GM12878 (cell line): ENCODE measurements around the gene SERPINH1. TPM values are rescaled to one million over a fixed set of nuclear protein-coding genes. Genes with fewer than 3 reads are reported as not detected.

Experiments used
- ATAC-seq: fragments of 200-7000 bp; cut with Tn5 transposase; 3 replicates; pipeline ENCODE4 v1.9.1; 2020; ENCODE audit warnings: mild to moderate bottlenecking, moderate library complexity
- BruUV-seq: library from RNA; stranded (reverse); fragments of 400-500 nt; replicated peaks from 2 replicates; lab custom pipeline; 2021; lab: Mats Ljungman, UMichigan
- CTCF ChIA-PET: fragments of 300-600 bp; sonication (Branson Sonifier 250); formaldehyde crosslinking; extraction: SDS; loops from one replicate; lab custom pipeline; 2021; ENCODE audit warnings: inconsistent platforms; lab: Yijun Ruan, JAX
- POLR2A ChIA-PET: fragments of 350-600 bp; formaldehyde crosslinking; extraction: SDS; loops from one replicate; lab custom pipeline; 2021; ENCODE audit warnings: inconsistent platforms; lab: Charles Lee
- RAD21 ChIA-PET: fragments of 300-600 bp; sonication (Branson Sonifier 250); formaldehyde crosslinking; loops from one replicate; lab custom pipeline; 2023; ENCODE audit warnings: antibody characterized with exemption; ENCODE audit not compliant: unreplicated experiment; lab: Charles Lee
- SMC1A ChIA-PET: fragments of 300-600 bp; sonication (Branson Sonifier 250); formaldehyde crosslinking; loops from one replicate; lab custom pipeline; 2023; ENCODE audit not compliant: unreplicated experiment, uncharacterized antibody; lab: Charles Lee
- DNase-seq: peaks from one replicate; pipeline ENCODE4 v3.0.0-alpha.2; 2011; ENCODE audit warnings: low read depth, low spot score
- FAIRE-seq: peaks from 3 replicates; lab custom pipeline; 2011; peaks lifted over from hg19 to GRCh38; lab: Jason Lieb, UNC
- H2AFZ ChIP-seq: 2 replicates; pipeline ENCODE4 v1.6.0; 2011; ENCODE audit warnings: low read depth, low read length, control low read depth; ENCODE audit not compliant: control insufficient read depth
- H3K27ac ChIP-seq: 2 replicates; pipeline ENCODE4 v1.5.1; 2011; ENCODE audit warnings: control low read depth; ENCODE audit not compliant: control insufficient read depth, insufficient read depth
- H3K27me3 ChIP-seq, 2 experiments: replicated peaks in 1 of 2; 2 replicates each; pipeline versions ENCODE4 v1.6.0 to v1.6.1; 2011; ENCODE audit warnings: low read length in 1 of 2; ENCODE audit not compliant: control insufficient read depth in 2 of 2, insufficient read depth in 2 of 2
- H3K36me3 ChIP-seq, 2 experiments: 2 replicates each; pipeline ENCODE4 v1.5.1; 2011; ENCODE audit warnings: low read length in 1 of 2; ENCODE audit not compliant: control insufficient read depth in 2 of 2, insufficient read depth in 2 of 2
- H3K4me1 ChIP-seq: 2 replicates; pipeline ENCODE4 v1.6.1; 2011; ENCODE audit warnings: mild to moderate bottlenecking, low read length, moderate library complexity, mixed read lengths; ENCODE audit not compliant: control insufficient read depth, insufficient read depth
- H3K4me2 ChIP-seq: 2 replicates; pipeline ENCODE4 v1.6.0; 2011; ENCODE audit warnings: control low read depth; ENCODE audit not compliant: control insufficient read depth, insufficient read depth
- H3K4me3 ChIP-seq: fragments of 200-600 bp; sonication (generic); 2 replicates; pipeline ENCODE4 v1.5.1; 2016
- H3K79me2 ChIP-seq: 2 replicates; pipeline ENCODE4 v1.6.0; 2011; ENCODE audit warnings: low read length; ENCODE audit not compliant: control insufficient read depth, insufficient read depth
- H3K9ac ChIP-seq: 2 replicates; pipeline ENCODE4 v1.8.0; 2011; ENCODE audit warnings: low read length, control low read depth, mixed read lengths; ENCODE audit not compliant: control insufficient read depth, insufficient read depth
- H3K9me3 ChIP-seq: replicated peaks from 3 replicates; pipeline ENCODE4 v1.5.1; 2011; ENCODE audit warnings: mild to moderate bottlenecking, low read length; ENCODE audit not compliant: control insufficient read depth, insufficient read depth
- H4K20me1 ChIP-seq: 2 replicates; pipeline ENCODE4 v1.6.0; 2011; ENCODE audit not compliant: control insufficient read depth, insufficient read depth
- BHLHE40 ChIP-seq, 2 experiments: fragments of 450-650 bp in 1 of 2; IDR thresholded peaks; 2 replicates each; pipeline ENCODE4 v1.6.1; 2011 to 2017; ENCODE audit warnings: low read depth in 2 of 2, borderline replicate concordance in 1 of 2, improper control_type of control experiment in 1 of 2, low read length in 1 of 2, mild to moderate bottlenecking in 1 of 2
- BMI1 ChIP-seq: fragments of 450-650 bp; IDR thresholded peaks from 2 replicates; pipeline ENCODE4 v1.6.1; 2016; ENCODE audit warnings: mild to moderate bottlenecking, moderate library complexity, borderline replicate concordance
- CBFB ChIP-seq: IDR thresholded peaks from 2 replicates; pipeline ENCODE4 v1.6.1; 2016; ENCODE audit warnings: antibody characterized with exemption, low read depth
- E2F8 ChIP-seq: fragments of 450-650 bp; IDR thresholded peaks from 2 replicates; pipeline ENCODE4 v1.6.1; 2018; ENCODE audit warnings: mild to moderate bottlenecking, low read depth, moderate library complexity; ENCODE audit not compliant: partially characterized antibody
- E4F1 ChIP-seq: fragments of 450-650 bp; IDR thresholded peaks from 2 replicates; pipeline ENCODE4 v1.6.1; 2018; ENCODE audit warnings: borderline replicate concordance, mild to moderate bottlenecking; ENCODE audit not compliant: partially characterized antibody
- ELK1 ChIP-seq: IDR thresholded peaks from 2 replicates; pipeline ENCODE4 v1.6.1; 2012; ENCODE audit warnings: low read depth, low read length, improper control_type of control experiment
- PAX5 ChIP-seq: IDR thresholded peaks from 2 replicates; pipeline ENCODE4 v1.6.1; 2011; ENCODE audit warnings: low read depth, low read length, borderline replicate concordance
- SMC3 ChIP-seq: IDR thresholded peaks from 2 replicates; pipeline ENCODE4 v1.6.1; 2011; ENCODE audit warnings: low read length, improper control_type of control experiment, borderline replicate concordance
- ZNF207 ChIP-seq: fragments of 450-650 bp; IDR thresholded peaks from 2 replicates; pipeline ENCODE4 v1.6.1; 2014; ENCODE audit warnings: antibody characterized with exemption, mild to moderate bottlenecking, borderline replicate concordance
- WGBS: methylation state at CpG from one replicate; pipeline ENCODE4 v1.1.6; 2016; ENCODE audit warnings: low lambda C conversion rate; ENCODE audit not compliant: insufficient replicate concordance, insufficient coverage; ENCODE audit errors: missing lambda C conversion rate; 5-methylcytosine and 5-hydroxymethylcytosine counted together
- in situ Hi-C: fragments of 300-500 bp; cut with MboI; formaldehyde crosslinking; loops from 9 replicates; pipeline ENCODE4 v1.14.3; 2018; ENCODE audit warnings: mixed read lengths
- intact Hi-C: fragments of 100-400 bp; cut with micrococcal nuclease; formaldehyde crosslinking; loops from one replicate; pipeline ENCODE4 v1.14.2; 2022; ENCODE audit not compliant: unreplicated experiment
- polyA plus RNA-seq, 11 experiments: library from polyadenylated mRNA; depleted of rRNA in 4 of 11; unstranded in 6 of 11; stranded (reverse) in 5 of 11; fragments of >200 nt; fragmentation: Nextera tagmentation in 4 of 11; fragmentation: Illumina TruSeq in 1 of 11; extraction: Ambion mirVana in 4 of 11; extraction: Trizol in 1 of 11; gene quantifications; 1 replicate in 1 of 11; 2 replicates in 10 of 11; pipeline versions ENCODE4 v1.2.1 to v1.2.3, GENCODE V29; 2011 to 2016; ENCODE audit warnings: inconsistent platforms in 2 of 11, missing spikeins in 2 of 11, low read depth in 1 of 11
- total RNA-seq, 4 experiments: library from RNA; depleted of rRNA in 3 of 4; stranded (reverse); fragments of >200 nt in 3 of 4; fragmentation: Illumina TruSeq in 1 of 4; extraction: Trizol in 1 of 4; gene quantifications; 2 replicates each; pipeline versions ENCODE4 v1.2.1 to v1.2.3, GENCODE V29; 2013 to 2021

The SERPINH1 gene
- total and polyA plus RNA-seq, 10 of the 15 experiments (the other 5 are each of a cell fraction or from before 2014, with no cell fraction given): 0.34 to 19.8 (median 13.7) TPM

- no peak for ATAC-seq
- BruUV-seq: no TSS peak
- ChIA-PET POLR2A (no interaction called here), SMC1A (no interaction called here), RAD21 (no interaction called here), CTCF (no interaction called here)
- no peak overlapping the region for H2AFZ ChIP-seq
- H3K4me1 ChIP-seq: peaks cover 2% of the 10 kb centered on the region; the same call in 1 of the 2 replicates
- intact Hi-C loops: no loop called here
- H3K27me3 ChIP-seq: no peaks in the 10 kb centered on the region
- no peak overlapping the region for H3K4me3 ChIP-seq
- peaks cover 10% of the 10 kb centered on the region for H3K79me2 ChIP-seq
- H3K9ac ChIP-seq: no peak overlapping the region
- in situ Hi-C loops: no loop called here
- no peak overlapping the region for H3K4me2 ChIP-seq
- no peaks in the 10 kb centered on the region for H4K20me1 ChIP-seq
- no peak for DNase-seq
- H3K27ac ChIP-seq: no peak overlapping the region
- FAIRE-seq: no peak
- 63% methylated on average over 6 of the region's 6 CpGs for WGBS
- TF ChIP-seq ZNF207: no peak
- H3K36me3 ChIP-seq: peaks cover 4 to 12% of the 10 kb centered on the region in 2 experiments; a peak in 3 of 4 replicates
- H3K9me3 ChIP-seq: no peaks in the 10 kb centered on the region
Measured at GRCh38 chr11:75567971-75568370, 5.9 kb downstream of the SERPINH1 start.

GRCh38 chr11:75568616-75569219 lies 6.7 kb downstream of the SERPINH1 start:
- ATAC-seq: no peak
- Histone ChIP-seq H4K20me1 (no peaks in the 10 kb centered on the region), H3K4me3 (no peak overlapping the region), H3K9ac (no peak overlapping the region), H3K79me2 (0 out of 2 replicates have a peak, but pooled peaks cover 3% of the 10 kb centered on the region), H3K27ac (no peak overlapping the region), H3K4me1 (no peaks in the 10 kb centered on the region), H2AFZ (no peak overlapping the region), H3K36me3 (peaks cover 4 to 12% of the 10 kb centered on the region in 2 experiments; a peak in 3 of 4 replicates), H3K9me3 (no peaks in the 10 kb centered on the region), H3K27me3 (no peaks in the 10 kb centered on the region), H3K4me2 (no peak overlapping the region)
- CTCF ChIA-PET: interaction anchor here (1.5 kb wide), 1 partner anchor 15 kb away, joined by 4 read pairs; no protein-coding TSS in a partner anchor
- in situ Hi-C loops (no loop called here), intact Hi-C loops (no loop called here)
- FAIRE-seq: no peak
- SMC1A ChIA-PET: no interaction called here
- BruUV-seq: no TSS peak
- TF ChIP-seq BHLHE40 (IDR thresholded peaks at IDR 0.05; ENCODE audit: borderline replicate concordance in 1 of 2, low read depth in 2 of 2, low read length in 1 of 2) (no peak), PAX5 (no peak), E4F1 (no peak), E2F8 (no peak), BMI1 (no peak), ELK1 (no peak), CBFB (no peak), SMC3 (no peak)
- DNase-seq: no peak
- RAD21 ChIA-PET: no interaction called here
- POLR2A ChIA-PET: no interaction called here
- WGBS: 91% methylated on average over 14 of the region's 14 CpGs
